Activated naive CD8-positive, alpha-beta T cell treated with anti-CD3 and anti-CD28 coated beads, Interleukin-2, amount 10 ng/mL, durations not matched to agents 7 days and 5 days (primary cell): ENCODE measurements around the gene MLX. TPM values are rescaled to one million over a fixed set of nuclear protein-coding genes. Genes with fewer than 3 reads are reported as not detected.
"Not testable (repeated sequence)": the region's sequence is repeated elsewhere in the genome, so short reads cannot be mapped to it uniquely, and the experiment has no call there.

Source experiments
- ATAC-seq: fragments of 150-1000 bp; cut with Tn5 transposase; one replicate; pipeline ENCODE4 v1.10.0; 2021; ENCODE audit warnings: low read depth, moderate library complexity
- POLR2A ChIA-PET: fragments of 350-600 bp; sonication (Branson Sonifier 250); formaldehyde crosslinking; loops from one replicate; lab custom pipeline; 2021; ENCODE audit warnings: antibody characterized with exemption; lab: Charles Lee
- DNase-seq: peaks from one replicate; pipeline ENCODE4 v3.0.0; 2021
- H3K27ac Mint-ChIP-seq: one replicate; pipeline ENCODE4 v1.8.0; 2022; ENCODE audit warnings: mild to moderate bottlenecking, mixed read lengths
- H3K27me3 Mint-ChIP-seq: one replicate; pipeline ENCODE4 v1.8.0; 2022; ENCODE audit warnings: mild to moderate bottlenecking, moderate library complexity, mixed read lengths
- H3K36me3 Mint-ChIP-seq: one replicate; pipeline ENCODE4 v1.8.0; 2021; ENCODE audit warnings: mild to moderate bottlenecking, mixed read lengths
- H3K4me1 Mint-ChIP-seq: one replicate; pipeline ENCODE4 v1.8.0; 2021; ENCODE audit warnings: mixed read lengths
- H3K4me3 Mint-ChIP-seq: one replicate; pipeline ENCODE4 v1.8.0; 2022; ENCODE audit warnings: mild to moderate bottlenecking, moderate library complexity, mixed read lengths
- H3K9me3 Mint-ChIP-seq: one replicate; pipeline ENCODE4 v1.8.0; 2021; ENCODE audit warnings: mixed read lengths
- total RNA-seq, 2 experiments: library from RNA; stranded (reverse); gene quantifications; one replicate each; pipeline ENCODE4 v1.2.3, GENCODE V29; 2021

MLX gene
- total RNA-seq, 2 experiments from 2014 or later = 62.9 to 64.9 TPM

DNA sequence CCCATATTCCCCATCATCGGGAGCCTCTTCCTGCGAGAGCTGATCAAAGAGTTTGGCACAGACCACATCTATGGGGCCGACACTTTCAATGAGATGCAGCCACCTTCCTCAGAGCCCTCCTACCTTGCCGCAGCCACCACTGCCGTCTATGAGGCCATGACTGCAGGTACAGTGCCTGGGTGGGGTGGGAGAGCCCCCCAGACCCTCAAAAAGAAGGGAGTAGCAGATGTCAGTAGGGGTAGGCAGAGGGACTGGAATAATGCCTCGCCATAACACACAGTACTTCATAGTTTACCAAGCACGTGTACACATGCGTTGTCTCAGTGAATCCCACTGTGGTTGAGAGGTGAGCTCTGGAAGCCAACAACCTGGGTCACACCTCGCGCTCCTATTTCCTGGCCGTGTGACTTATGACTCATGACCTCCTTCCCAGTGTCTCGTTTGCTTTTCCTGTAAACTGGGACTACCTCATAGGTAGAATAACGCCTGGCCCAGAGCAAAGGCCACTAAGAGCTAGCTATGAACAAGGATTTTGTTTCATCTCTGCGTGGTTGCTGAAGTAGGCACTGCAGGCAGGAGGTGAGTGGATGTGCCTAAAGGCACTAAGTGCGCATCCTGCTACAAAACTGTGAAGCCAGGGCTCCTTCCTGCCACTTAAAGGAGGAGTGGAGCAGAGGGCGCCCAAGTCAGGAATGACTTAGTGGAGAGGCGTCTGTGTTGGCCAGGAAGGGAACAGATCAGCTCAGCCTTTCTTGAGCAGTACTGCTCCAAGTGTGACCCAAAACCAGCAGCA lies 25.7 kb upstream of the MLX start:
- Mint-ChIP-seq H3K36me3 (peaks cover 16% of the 10 kb centered on the region), H3K4me1 (peaks cover 32% of the 10 kb centered on the region), H3K4me3 (peak overlapping the region; percentile 78), H3K27me3 (no peaks in the 10 kb centered on the region), H3K9me3 (no peaks in the 10 kb centered on the region), H3K27ac (peak overlapping the region; percentile 88)
- ATAC-seq = peak; percentile 37
- DNase-seq = peak; percentile 64
- POLR2A ChIA-PET = interaction anchor here (0.7 to 2.1 kb wide), 9 partner anchors 9 to 826 kb away, joined by 3 to 19 read pairs (median 5); partner anchors contain the start of genes HSD17B1 and MLX

DNA sequence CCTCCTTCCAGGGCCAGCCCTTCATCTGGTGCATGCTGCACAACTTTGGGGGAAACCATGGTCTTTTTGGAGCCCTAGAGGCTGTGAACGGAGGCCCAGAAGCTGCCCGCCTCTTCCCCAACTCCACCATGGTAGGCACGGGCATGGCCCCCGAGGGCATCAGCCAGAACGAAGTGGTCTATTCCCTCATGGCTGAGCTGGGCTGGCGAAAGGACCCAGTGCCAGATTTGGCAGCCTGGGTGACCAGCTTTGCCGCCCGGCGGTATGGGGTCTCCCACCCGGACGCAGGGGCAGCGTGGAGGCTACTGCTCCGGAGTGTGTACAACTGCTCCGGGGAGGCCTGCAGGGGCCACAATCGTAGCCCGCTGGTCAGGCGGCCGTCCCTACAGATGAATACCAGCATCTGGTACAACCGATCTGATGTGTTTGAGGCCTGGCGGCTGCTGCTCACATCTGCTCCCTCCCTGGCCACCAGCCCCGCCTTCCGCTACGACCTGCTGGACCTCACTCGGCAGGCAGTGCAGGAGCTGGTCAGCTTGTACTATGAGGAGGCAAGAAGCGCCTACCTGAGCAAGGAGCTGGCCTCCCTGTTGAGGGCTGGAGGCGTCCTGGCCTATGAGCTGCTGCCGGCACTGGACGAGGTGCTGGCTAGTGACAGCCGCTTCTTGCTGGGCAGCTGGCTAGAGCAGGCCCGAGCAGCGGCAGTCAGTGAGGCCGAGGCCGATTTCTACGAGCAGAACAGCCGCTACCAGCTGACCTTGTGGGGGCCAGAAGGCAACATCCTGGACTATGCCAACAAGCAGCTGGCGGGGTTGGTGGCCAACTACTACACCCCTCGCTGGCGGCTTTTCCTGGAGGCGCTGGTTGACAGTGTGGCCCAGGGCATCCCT lies 23.5 kb upstream of the MLX start:
- Mint-ChIP-seq H3K9me3 (no peaks in the 10 kb centered on the region), H3K4me3 (no peak overlapping the region), H3K27me3 (no peaks in the 10 kb centered on the region), H3K36me3 (peaks cover 13% of the 10 kb centered on the region), H3K4me1 (peaks cover 26% of the 10 kb centered on the region), H3K27ac (no peak overlapping the region)
- DNase-seq (no peak), ATAC-seq (no peak)
- POLR2A ChIA-PET = interaction anchor here (0.9 to 1.4 kb wide), 3 partner anchors 13 to 281 kb away, joined by 3 read pairs; partner anchors contain the start of genes BECN1 and MLX

DNA sequence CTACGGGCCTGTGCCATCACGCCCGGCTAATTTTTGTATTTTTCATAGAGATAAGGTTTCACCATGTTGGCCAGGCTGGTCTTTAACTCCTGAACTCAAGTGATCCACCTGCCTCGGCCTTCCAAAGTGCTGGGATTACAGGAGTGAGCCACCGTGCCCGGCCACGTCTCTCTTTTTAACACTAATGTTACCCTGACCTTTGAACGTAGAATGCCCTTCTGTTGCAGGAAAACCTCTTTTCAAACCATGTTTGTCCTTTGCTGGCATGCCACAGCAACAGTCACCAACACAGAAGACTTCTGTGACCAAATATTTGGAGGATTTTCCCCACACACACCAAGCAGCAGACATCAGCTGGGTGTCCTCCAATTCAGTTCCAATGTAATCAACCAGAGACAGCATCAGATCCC lies 22.0 kb upstream of the MLX start:
- POLR2A ChIA-PET = no interaction called here
- peaks cover 25% of the 10 kb centered on the region for H3K4me1 Mint-ChIP-seq
- no peak overlapping the region for H3K4me3 Mint-ChIP-seq
- H3K27ac Mint-ChIP-seq = no peak overlapping the region
- no peaks in the 10 kb centered on the region for H3K9me3 Mint-ChIP-seq
- DNase-seq (no peak), ATAC-seq (no peak)
- H3K27me3 Mint-ChIP-seq = no peaks in the 10 kb centered on the region
- peaks cover 7% of the 10 kb centered on the region for H3K36me3 Mint-ChIP-seq

DNA sequence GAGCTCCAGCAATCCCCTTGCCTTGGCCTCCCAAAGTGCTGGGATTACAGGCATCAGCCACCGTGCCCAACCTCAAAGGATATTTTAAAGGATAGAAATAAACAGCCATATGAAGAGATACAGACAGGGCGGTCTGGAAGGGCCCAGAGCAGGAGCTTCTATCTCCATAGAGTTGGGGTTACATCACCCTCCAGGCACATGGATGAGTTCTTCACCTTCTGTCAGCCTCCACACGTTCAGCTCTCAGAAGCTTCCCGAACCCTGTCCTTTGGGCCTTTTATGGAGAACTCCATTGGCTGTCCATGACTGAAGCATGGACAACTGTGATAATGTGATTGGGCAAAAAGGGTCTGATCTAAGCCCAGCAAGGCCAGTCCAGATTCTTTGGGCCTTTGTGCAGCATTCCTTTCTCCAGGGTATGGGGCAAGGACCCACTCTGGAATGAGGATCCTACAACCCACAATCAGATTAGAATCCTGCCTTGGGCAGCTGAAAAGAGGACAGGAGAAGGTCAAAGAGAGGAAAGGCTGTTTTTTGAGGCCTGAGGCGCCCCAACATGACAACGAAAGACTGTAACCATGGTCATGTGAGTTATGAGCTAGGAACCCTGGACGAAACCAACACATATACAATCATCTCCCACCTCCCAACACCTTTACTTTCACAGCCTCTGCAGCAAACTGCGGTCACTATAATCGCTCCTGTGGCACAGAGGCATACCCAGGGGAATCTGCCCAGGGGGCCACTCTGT lies 21.0 kb upstream of the MLX start:
- H3K36me3 Mint-ChIP-seq, DNase-seq, ATAC-seq, H3K9me3 Mint-ChIP-seq, H3K27me3 Mint-ChIP-seq, POLR2A ChIA-PET, H3K4me3 Mint-ChIP-seq, H3K27ac Mint-ChIP-seq: not testable (repeated sequence)
- peaks cover 19% of the 10 kb centered on the region for H3K4me1 Mint-ChIP-seq

DNA sequence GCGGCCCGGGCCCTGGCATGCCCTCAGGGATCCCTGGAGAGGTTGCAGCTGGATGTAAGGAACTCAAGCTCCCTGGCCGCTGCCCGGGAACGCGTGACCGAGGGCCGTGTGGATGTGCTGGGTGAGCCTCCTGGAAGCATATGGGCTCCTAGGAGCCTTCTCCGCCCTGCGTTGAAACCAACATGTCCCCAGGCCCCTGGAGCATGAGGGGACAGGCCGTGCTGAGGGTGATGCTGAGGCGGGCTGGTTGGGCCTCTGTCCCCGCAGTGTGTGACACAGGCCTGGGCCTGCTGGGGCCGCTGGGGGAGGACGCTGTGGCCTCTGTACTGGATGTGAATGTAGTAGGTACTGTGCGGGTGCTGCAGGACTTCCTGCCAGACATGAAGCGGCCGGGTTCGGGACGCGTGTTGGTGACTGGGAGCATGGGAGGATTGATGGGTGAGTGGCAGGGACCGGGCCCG lies 19.9 kb upstream of the MLX start:
- DNase-seq (no peak), ATAC-seq (no peak)
- Mint-ChIP-seq H3K27ac (no peak overlapping the region), H3K9me3 (no peaks in the 10 kb centered on the region), H3K27me3 (no peaks in the 10 kb centered on the region), H3K36me3 (peaks cover 7% of the 10 kb centered on the region), H3K4me1 (peaks cover 9% of the 10 kb centered on the region), H3K4me3 (peak overlapping the region; percentile 32)
- POLR2A ChIA-PET = interaction anchor here (1.5 kb wide), 1 partner anchor 132 kb away, joined by 3 read pairs; no protein-coding TSS in a partner anchor

DNA sequence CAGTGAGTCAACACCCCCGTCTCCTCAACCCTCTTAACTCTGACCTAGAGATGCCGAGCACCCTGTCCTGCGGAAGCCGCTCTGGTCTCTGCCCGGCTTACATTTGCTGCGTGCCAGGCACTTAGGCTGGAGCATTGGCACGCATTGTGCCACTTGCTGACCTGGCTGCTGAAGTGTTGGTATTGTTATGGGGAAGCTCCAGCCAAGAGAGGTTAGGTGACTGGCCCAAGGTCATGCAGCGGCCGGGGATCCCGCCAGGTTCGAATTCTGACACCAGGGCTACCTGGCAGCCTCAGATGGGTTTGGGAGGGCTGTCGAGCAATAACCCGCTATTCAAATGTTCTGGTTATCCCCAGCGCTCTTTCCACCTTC lies 19.2 kb upstream of the MLX start:
- H3K27ac Mint-ChIP-seq = no peak overlapping the region
- POLR2A ChIA-PET = interaction anchor here (0.7 to 2.4 kb wide), 6 partner anchors 11 to 238 kb away, joined by 3 to 13 read pairs (median 4); partner anchors contain the start of genes MLX and NAGLU

DNA sequence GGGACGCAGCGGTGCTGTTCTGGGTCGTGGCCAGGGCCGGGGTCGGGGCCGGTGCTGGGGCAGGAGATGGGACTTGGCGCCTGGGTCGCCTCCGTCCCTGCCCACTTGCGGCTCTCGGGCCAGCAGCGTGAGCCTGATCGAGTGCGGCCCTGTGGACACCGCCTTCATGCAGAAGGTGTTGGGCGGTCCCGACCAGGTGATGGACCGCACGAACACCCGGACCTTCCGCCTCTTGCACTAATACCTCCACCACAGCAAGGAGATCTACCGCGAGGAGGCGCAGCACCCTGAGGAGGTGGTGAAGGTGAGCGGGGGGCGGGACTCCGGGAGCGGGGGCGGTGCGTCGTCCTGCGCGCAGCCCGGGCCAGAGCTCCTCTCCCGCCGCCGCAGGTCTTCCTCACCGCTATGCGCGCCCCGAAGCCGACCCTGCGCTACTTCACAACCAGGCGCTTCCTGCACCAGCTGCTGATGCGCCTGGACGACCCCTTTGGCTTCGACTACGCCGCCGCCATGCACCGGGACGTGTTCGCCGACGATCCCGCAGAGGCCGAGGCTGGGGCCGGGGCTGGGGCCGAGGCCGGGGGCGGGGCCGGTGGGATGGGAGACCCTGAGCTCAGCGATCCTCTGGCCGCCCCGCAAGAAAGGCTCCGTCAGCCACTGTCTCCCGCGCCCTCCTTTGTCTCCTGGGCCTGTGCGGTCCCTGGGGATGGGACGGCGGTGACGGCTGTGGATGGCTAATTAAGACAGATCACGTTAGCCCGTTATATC lies 18.6 kb upstream of the MLX start:
- peak; percentile 88 for ATAC-seq
- Mint-ChIP-seq H3K27ac (peak overlapping the region; percentile 38), H3K4me3 (peak overlapping the region; percentile 48), H3K27me3 (no peaks in the 10 kb centered on the region), H3K9me3 (no peaks in the 10 kb centered on the region), H3K36me3 (peaks cover 7% of the 10 kb centered on the region), H3K4me1 (peaks cover 11% of the 10 kb centered on the region)
- peak; percentile 84 for DNase-seq
- POLR2A ChIA-PET = interaction anchor here (0.6 to 2.4 kb wide), 9 partner anchors 12 to 250 kb away, joined by 3 to 13 read pairs (median 3); partner anchors contain the start of genes MLX, NAGLU and PSMC3IP

More for the DNA sequence above, 19.2 kb upstream of the MLX start:
- Mint-ChIP-seq H3K4me1 (peaks cover 11% of the 10 kb centered on the region), H3K4me3 (peak overlapping the region; percentile 22), H3K9me3 (no peaks in the 10 kb centered on the region), H3K27me3 (no peaks in the 10 kb centered on the region), H3K36me3 (peaks cover 7% of the 10 kb centered on the region)
- no peak for ATAC-seq
- DNase-seq = no peak

DNA sequence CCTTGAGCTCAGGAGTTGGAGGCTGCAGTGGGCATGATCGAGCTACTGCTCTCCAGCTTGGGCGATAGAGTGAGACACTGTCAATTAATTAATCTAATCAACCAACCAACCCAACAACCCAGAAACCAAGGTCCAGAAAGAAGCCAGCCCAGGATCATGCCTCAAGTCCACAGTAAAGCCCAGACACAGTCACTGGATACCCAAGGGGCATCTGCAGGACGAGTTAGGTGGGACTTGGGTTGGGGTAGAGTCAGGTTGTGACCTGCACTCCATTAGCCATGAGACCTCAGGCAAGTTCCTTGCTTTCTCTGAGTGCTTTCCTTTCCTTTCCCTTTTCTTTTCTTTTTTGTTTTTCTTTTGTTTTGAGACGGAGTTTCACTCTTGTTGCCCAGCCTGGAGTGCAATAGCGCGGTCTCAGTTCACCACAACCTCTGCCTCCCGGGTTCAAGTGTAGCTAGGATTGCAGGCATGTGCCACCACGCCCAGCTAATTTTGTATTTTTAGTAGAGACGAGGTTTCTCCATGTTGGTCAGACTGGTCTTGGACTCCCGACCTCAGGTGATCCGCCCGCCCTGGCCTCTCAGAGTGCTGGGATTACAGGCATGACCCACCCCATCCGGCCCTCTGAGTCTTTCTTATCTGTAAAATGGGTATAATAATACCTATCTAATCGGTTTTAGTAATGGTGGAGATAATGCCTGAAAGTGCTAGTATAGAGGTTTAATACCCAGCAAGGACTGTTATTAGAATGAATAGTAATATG lies 17.7 kb upstream of the MLX start:
- POLR2A ChIA-PET = interaction anchor here (0.8 to 2.4 kb wide), 3 partner anchors 13 to 249 kb away, joined by 3 to 13 read pairs (median 3); partner anchors contain the start of genes NAGLU and PSMC3IP
- Mint-ChIP-seq H3K4me1 (peaks cover 15% of the 10 kb centered on the region), H3K36me3 (peaks cover 5% of the 10 kb centered on the region), H3K4me3 (peak overlapping the region; percentile 14), H3K27me3 (no peaks in the 10 kb centered on the region), H3K27ac (no peak overlapping the region), H3K9me3 (no peaks in the 10 kb centered on the region)
- ATAC-seq = no peak
- DNase-seq = no peak

DNA sequence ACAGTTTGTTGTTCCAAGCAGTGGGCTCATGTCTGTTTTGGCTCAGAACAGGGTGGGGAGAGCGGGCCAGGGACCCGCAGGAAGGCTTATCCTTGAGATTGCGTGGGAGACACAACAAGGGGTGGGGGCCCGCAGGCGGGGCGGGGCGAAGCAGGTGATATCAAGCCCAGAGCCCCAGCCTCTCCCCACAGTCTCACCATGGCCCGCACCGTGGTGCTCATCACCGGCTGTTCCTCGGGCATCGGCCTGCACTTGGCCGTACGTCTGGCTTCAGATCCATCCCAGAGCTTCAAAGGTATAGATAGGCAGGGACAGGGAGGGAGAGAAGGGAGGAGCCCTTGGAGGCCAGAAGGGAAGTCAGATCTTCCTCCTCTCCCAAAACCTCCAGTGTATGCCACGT lies 14.2 kb upstream of the MLX start, which contains the start of gene HSD17B1:
TSS of gene HSD17B1 (plus strand) at position 188 of the 400 bp plus-strand sequence. CDS start at position 199, 11 bp downstream.
- not testable (repeated sequence) for DNase-seq, ATAC-seq, H3K9me3 Mint-ChIP-seq, H3K36me3 Mint-ChIP-seq, H3K27me3 Mint-ChIP-seq
- POLR2A ChIA-PET = interaction anchor here (2.8 kb wide), 1 partner anchor 12 kb away, joined by 19 read pairs; no protein-coding TSS in a partner anchor
- peak within 1 kb of the TSS; percentile 94 for H3K4me3 Mint-ChIP-seq
- H3K27ac Mint-ChIP-seq = peak within 1 kb of the TSS; percentile 6
- H3K4me1 Mint-ChIP-seq = peaks cover 20% of the 10 kb centered on the region

DNA sequence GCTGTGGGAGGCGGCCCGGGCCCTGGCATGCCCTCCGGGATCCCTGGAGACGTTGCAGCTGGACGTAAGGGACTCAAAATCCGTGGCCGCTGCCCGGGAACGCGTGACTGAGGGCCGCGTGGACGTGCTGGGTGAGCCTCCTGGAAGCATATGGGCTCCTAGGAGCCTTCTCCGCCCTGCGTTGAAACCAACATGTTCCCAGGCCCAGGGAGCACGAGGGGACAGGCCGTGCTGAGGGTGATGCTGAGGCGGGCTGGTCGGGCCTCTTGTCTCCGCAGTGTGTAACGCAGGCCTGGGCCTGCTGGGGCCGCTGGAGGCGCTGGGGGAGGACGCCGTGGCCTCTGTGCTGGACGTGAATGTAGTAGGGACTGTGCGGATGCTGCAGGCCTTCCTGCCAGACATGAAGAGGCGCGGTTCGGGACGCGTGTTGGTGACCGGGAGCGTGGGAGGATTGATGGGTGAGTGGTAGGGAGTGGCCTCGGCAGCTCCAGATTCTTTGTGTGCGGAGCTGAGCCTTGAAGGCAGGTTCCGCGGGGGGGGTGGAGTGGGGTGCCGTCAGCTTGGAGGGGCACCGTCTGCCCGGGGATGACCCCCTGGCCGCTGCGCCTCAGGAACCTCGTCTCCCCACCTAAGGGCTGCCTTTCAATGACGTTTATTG lies 13.6 kb upstream of the MLX start:
- Mint-ChIP-seq H3K4me1 (peaks cover 20% of the 10 kb centered on the region), H3K4me3 (peak overlapping the region; percentile 94), H3K36me3 (peaks cover 1% of the 10 kb centered on the region), H3K27me3 (no peaks in the 10 kb centered on the region), H3K9me3 (no peaks in the 10 kb centered on the region), H3K27ac (peak overlapping the region; percentile 6)
- ATAC-seq (no peak), DNase-seq (no peak)
- POLR2A ChIA-PET = interaction anchor here (1.8 to 2.8 kb wide), 4 partner anchors 12 to 17 kb away, joined by 4 to 21 read pairs (median 18); partner anchors contain the start of genes MLX and NAGLU

DNA sequence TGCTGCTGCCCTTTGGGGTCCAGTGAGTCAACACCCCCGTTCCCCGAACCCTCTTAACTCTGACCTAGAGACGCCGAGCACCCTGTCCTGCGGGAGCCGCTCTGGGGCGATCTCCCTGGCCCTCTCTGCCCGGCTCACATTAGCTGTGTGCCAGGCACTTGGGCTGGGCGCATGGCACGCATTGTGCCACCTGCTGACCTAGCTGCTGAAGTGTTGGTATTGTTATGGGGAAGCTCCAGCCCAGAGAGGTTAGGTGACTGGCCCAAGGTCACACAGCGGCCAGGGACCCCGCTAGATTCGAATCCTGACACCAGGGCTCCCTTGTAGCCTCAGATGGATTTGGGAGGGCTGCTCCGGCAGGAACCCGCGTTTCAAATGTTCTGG lies 13.0 kb upstream of the MLX start:
- Mint-ChIP-seq H3K27me3 (no peaks in the 10 kb centered on the region), H3K4me1 (peaks cover 19% of the 10 kb centered on the region), H3K27ac (peak overlapping the region; percentile 94), H3K36me3 (peaks cover 1% of the 10 kb centered on the region), H3K9me3 (no peaks in the 10 kb centered on the region), H3K4me3 (peak overlapping the region; percentile 94)
- POLR2A ChIA-PET = interaction anchor here (0.8 to 2.8 kb wide), 9 partner anchors 10 to 124 kb away, joined by 3 to 21 read pairs (median 7); partner anchors contain the start of genes MLX, NAGLU, PLEKHH3 and PSMC3IP
- ATAC-seq (no peak), DNase-seq (peak; percentile 45)
